Measurements from ENCODE around the gene ISM1.

ISM1 gene

DNA sequence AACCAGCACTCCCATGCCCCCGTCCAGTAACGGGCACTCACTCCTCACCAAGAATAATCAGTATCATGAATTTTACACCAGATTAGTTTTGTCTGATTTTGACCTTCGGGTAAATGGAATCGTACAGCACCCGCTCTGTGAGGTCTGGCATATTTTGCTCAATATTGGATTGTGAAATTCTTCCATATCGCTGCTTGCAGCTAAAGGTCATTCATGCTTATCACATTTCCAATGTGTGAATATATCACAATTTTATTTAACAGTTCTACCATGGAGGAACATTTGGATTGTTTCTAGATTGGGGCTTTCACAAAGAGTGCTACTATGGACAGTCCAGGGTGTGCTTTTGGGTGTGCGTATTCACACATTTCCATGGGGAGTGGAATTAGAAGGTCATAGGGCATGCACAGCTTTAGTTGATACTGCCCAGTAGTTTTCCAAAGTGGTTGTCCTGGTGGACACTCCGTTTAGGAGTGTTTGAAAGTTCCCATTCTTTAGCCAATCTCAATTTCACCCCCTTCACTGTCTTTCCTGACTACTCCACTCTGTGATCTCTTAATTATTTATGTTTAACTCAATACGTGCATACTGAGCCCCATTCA lies 86.6 kb downstream of the ISM1 start:
- no peaks in the 10 kb centered on the region for H4K20me1 ChIP-seq (ENCODE audit: insufficient read depth, low read length)
- H2AFZ ChIP-seq (ENCODE audit: low read depth, low read length), result no peak overlapping the region
- no peak overlapping the region for H3K9ac ChIP-seq (ENCODE audit: low read length)
- no peak overlapping the region for H3K27ac ChIP-seq (ENCODE audit: low read length)
- no peak overlapping the region for H3K4me2 ChIP-seq (ENCODE audit: low read length)
- no peaks in the 10 kb centered on the region for H3K4me1 ChIP-seq (ENCODE audit: low read length)
- TF ChIP-seq EZH2phosphoT487 (IDR thresholded peaks at IDR 0.05; ENCODE audit: low read depth), result no peak
- TF ChIP-seq, protein P1, sequence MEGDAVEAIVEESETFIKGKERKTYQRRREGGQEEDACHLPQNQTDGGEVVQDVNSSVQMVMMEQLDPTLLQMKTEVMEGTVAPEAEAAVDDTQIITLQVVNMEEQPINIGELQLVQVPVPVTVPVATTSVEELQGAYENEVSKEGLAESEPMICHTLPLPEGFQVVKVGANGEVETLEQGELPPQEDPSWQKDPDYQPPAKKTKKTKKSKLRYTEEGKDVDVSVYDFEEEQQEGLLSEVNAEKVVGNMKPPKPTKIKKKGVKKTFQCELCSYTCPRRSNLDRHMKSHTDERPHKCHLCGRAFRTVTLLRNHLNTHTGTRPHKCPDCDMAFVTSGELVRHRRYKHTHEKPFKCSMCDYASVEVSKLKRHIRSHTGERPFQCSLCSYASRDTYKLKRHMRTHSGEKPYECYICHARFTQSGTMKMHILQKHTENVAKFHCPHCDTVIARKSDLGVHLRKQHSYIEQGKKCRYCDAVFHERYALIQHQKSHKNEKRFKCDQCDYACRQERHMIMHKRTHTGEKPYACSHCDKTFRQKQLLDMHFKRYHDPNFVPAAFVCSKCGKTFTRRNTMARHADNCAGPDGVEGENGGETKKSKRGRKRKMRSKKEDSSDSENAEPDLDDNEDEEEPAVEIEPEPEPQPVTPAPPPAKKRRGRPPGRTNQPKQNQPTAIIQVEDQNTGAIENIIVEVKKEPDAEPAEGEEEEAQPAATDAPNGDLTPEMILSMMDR (IDR thresholded peaks at IDR 0.05; ENCODE audit: low read depth, low read length), result no peak
- H3K9me3 ChIP-seq (ENCODE audit: insufficient read depth, low read length), result no peaks in the 10 kb centered on the region
- no peak overlapping the region for H3K4me3 ChIP-seq (ENCODE audit: low read length)
- H3K36me3 ChIP-seq (replicated peaks; ENCODE audit: low read depth, low read length), result no peaks in the 10 kb centered on the region
- no peaks in the 10 kb centered on the region for H3K79me2 ChIP-seq (ENCODE audit: low read length)
- H3K27me3 ChIP-seq (ENCODE audit: low read depth, low read length), result peaks cover 38% of the 10 kb centered on the region

DNA sequence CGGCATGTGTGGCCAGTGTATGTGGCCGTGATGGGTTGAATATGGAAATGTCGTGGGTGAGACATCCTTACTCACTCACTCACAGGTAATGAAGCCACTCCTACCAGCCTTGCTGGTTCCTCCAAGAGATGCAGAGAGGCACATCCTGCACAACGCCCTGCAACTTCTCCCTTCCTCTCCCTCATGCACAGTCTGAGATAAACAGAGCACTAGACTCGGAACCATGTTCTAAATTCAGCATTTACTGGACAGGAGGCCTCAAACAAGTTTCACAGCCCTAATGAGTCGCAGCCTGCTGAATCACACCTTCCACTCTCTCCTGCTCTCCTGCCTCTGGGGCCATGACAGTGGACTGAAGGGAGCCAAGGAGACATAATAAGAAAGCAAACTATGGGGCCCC lies 91.2 kb downstream of the ISM1 start:
- Histone ChIP-seq H3K9me3 (ENCODE audit: insufficient read depth, low read length) (no peaks in the 10 kb centered on the region), H4K20me1 (ENCODE audit: insufficient read depth, low read length) (no peaks in the 10 kb centered on the region), H3K4me1 (ENCODE audit: low read length) (no peaks in the 10 kb centered on the region), H2AFZ (ENCODE audit: low read depth, low read length) (no peak overlapping the region), H3K9ac (ENCODE audit: low read length) (no peak overlapping the region), H3K4me2 (ENCODE audit: low read length) (no peak overlapping the region), H3K27ac (ENCODE audit: low read length) (no peak overlapping the region), H3K79me2 (ENCODE audit: low read length) (no peaks in the 10 kb centered on the region), H3K4me3 (ENCODE audit: low read length) (no peak overlapping the region), H3K36me3 (replicated peaks; ENCODE audit: low read depth, low read length) (no peaks in the 10 kb centered on the region), H3K27me3 (ENCODE audit: low read depth, low read length) (peaks cover 23% of the 10 kb centered on the region)
- no peak for TF ChIP-seq EZH2phosphoT487 (IDR thresholded peaks at IDR 0.05; ENCODE audit: low read depth)
- TF ChIP-seq, protein P1 (IDR thresholded peaks at IDR 0.05; ENCODE audit: low read depth, low read length), result no peak

DNA sequence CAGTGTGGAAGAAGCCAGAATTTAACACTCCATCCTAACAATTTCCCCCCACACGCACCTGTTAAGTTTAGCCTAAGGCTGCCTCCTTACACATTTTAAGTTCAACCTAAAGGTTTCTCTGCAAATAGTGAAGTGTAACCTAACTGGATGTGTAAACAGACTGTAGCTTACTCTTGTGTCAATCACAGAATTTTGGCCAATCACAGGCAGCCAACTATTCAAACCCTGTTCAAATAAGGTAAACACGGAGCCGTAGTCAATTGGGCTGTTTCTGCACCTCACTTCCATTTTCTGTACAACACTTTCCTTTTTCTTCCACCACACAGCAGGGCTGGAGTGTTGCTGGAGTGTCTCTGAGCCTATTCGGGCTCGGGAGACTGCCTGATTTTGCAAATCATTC lies 92.1 kb downstream of the ISM1 start:
- Histone ChIP-seq H3K27me3 (ENCODE audit: low read depth, low read length) (peaks cover 18% of the 10 kb centered on the region), H3K4me1 (ENCODE audit: low read length) (no peaks in the 10 kb centered on the region), H3K79me2 (ENCODE audit: low read length) (no peaks in the 10 kb centered on the region), H3K36me3 (replicated peaks; ENCODE audit: low read depth, low read length) (no peaks in the 10 kb centered on the region), H3K4me3 (ENCODE audit: low read length) (no peak overlapping the region), H4K20me1 (ENCODE audit: insufficient read depth, low read length) (no peaks in the 10 kb centered on the region), H3K27ac (ENCODE audit: low read length) (no peak overlapping the region), H3K9ac (ENCODE audit: low read length) (no peak overlapping the region), H3K4me2 (ENCODE audit: low read length) (no peak overlapping the region), H3K9me3 (ENCODE audit: insufficient read depth, low read length) (no peaks in the 10 kb centered on the region), H2AFZ (ENCODE audit: low read depth, low read length) (no peak overlapping the region)
- TF ChIP-seq EZH2phosphoT487 (IDR thresholded peaks at IDR 0.05; ENCODE audit: low read depth), result no peak
- TF ChIP-seq, protein P1 (IDR thresholded peaks at IDR 0.05; ENCODE audit: low read depth, low read length), result no peak

DNA sequence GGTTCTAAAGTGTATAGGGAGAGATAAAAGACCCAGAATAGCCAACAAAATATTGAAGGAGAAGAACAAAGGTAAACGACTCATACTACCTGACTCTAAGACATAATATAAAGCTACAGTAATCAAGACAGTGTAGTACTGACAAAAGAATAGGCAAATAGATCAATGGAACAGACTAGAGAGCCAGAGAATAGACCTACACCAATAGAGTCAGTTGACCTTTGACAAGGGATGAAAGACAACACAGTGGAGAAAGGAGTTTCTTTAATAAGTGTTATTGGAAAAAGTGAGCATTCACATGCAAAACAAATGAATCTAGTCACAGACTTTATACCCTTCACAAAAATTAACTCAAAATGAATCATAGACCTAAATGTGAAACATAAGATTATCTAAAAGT lies 96.4 kb downstream of the ISM1 start:
- Histone ChIP-seq H4K20me1 (ENCODE audit: insufficient read depth, low read length) (no peaks in the 10 kb centered on the region), H3K4me1 (ENCODE audit: low read length) (0 out of 2 replicates have a peak, but pooled peaks cover 6% of the 10 kb centered on the region), H3K27ac (ENCODE audit: low read length) (no peak overlapping the region), H3K4me3 (ENCODE audit: low read length) (no peak overlapping the region), H3K9ac (ENCODE audit: low read length) (no peak overlapping the region), H3K27me3 (ENCODE audit: low read depth, low read length) (0 out of 2 replicates have a peak, but pooled peaks cover 6% of the 10 kb centered on the region), H2AFZ (ENCODE audit: low read depth, low read length) (no peak overlapping the region), H3K4me2 (ENCODE audit: low read length) (no peak overlapping the region), H3K9me3 (ENCODE audit: insufficient read depth, low read length) (no peaks in the 10 kb centered on the region), H3K79me2 (ENCODE audit: low read length) (no peaks in the 10 kb centered on the region), H3K36me3 (replicated peaks; ENCODE audit: low read depth, low read length) (no peaks in the 10 kb centered on the region)
- TF ChIP-seq EZH2phosphoT487 (IDR thresholded peaks at IDR 0.05; ENCODE audit: low read depth), result no peak
- TF ChIP-seq, protein P1 (IDR thresholded peaks at IDR 0.05; ENCODE audit: low read depth, low read length), result no peak

Measured in OCI-LY3 (cell line).